ENCODE data around the gene CD163L1.

Gene CD163L1

DNA sequence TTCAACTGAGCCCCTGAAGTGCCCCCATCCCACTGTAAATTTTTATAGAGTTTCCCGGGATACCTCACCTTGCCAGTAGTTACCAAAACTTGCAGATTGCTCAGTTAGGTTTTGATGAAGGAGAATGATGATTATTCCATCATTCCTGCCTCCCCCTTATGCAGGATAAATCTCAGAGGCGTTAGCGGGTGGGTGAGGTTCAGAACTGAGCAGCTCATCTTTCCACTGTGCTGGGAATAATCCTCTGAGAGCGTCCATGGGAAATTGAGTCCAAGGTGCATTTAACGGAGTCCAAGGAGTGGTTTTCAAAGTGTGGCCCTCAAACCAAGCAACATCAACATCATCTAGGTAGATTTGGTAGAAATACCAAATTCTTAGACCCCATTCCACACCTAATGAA is 121.4 kb downstream of the CD163L1 start:
- no peak for DNase-seq (ENCODE audit: low read depth)

GRCh38 chr12:7321624-7322023 is 122.3 kb downstream of the CD163L1 start:
- DNase-seq (ENCODE audit: low read depth) = no peak

DNA sequence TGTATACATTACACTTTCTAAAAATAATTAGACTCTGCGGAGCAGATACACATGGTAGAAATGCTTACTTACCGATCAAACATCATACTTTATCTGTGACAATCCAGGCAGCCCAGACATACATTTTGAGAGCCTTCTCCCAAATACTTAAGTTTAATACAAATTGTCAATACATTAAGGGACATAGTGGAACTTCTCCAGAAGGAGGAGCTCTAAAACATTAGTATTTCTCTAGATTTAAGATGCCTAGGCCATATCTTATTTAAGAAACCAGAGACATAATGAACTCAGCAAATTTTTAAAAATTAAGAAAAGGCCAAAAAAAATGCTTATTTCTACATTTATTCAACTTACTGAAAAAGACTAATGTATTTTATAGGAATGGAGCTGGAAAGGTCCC is 124.0 kb downstream of the CD163L1 start:
- no peak for DNase-seq (ENCODE audit: low read depth)

GRCh38 chr12:7310070-7310469 is 133.9 kb downstream of the CD163L1 start:
- DNase-seq (ENCODE audit: low read depth) = no peak

Measured in activated T-helper 1 cell treated with Interleukin-2 at 50 U/mL for 16 hours (primary cell).